Upper lobe of right lung (tissue), 1 donor: ENCODE results near the gene EXOSC5. TPM values are rescaled to one million over a fixed set of nuclear protein-coding genes. Genes with fewer than 3 reads are reported as not detected.

ENCODE experiments used
- ATAC-seq: fragments of 200-7000 bp; cut with Tn5 transposase; one replicate; pipeline ENCODE4 v1.9.1; 2020; ENCODE audit warnings: mild to moderate bottlenecking, moderate library complexity
- DNase-seq: peaks from one replicate; pipeline ENCODE4 v3.0.0-alpha.2; 2020
- H3K27ac ChIP-seq: fragments of 200-600 bp; one replicate; pipeline ENCODE4 v1.8.0; 2022
- H3K27me3 ChIP-seq: fragments of 200-600 bp; one replicate; pipeline ENCODE4 v1.8.0; 2022; ENCODE audit warnings: mild to moderate bottlenecking
- H3K36me3 ChIP-seq: fragments of 200-600 bp; one replicate; pipeline ENCODE4 v1.8.0; 2022
- H3K4me1 ChIP-seq: fragments of 200-600 bp; one replicate; pipeline ENCODE4 v1.8.0; 2022
- H3K4me3 ChIP-seq: fragments of 200-600 bp; one replicate; pipeline ENCODE4 v1.8.0; 2022; ENCODE audit warnings: mild to moderate bottlenecking
- H3K9me3 ChIP-seq: fragments of 200-600 bp; one replicate; pipeline ENCODE4 v1.8.0; 2022
- CTCF ChIP-seq: fragments of 200-600 bp; IDR thresholded peaks from one replicate; pipeline ENCODE4 v1.8.0; 2022; ENCODE audit warnings: antibody characterized with exemption
- intact Hi-C: fragments of 100-400 bp; cut with DNase I; formaldehyde crosslinking; loops from one replicate; pipeline ENCODE4 v1.11.0; 2022
- total RNA-seq: library from RNA; stranded (reverse); fragmentation: NEBNext Ultra II Directional; extraction: Animal tissue kit (Norgen Biotek cat#: 25700); gene quantifications from one replicate; pipeline ENCODE4 v1.2.1, GENCODE V29; 2021
- donor health status: DM: no; HTN: yes; CAD: no; lungs with severe emphysema.

The EXOSC5 gene
- total RNA-seq, 1 donor from 2014 or later, result 12.4 TPM

- peak; percentile 56 for DNase-seq
- ATAC-seq, result no peak
- no peak overlapping the region for H3K4me3 ChIP-seq
- intact Hi-C loops, result loop anchor here (10.0 kb wide), 1 partner anchor 133 kb away; the partner anchor contains the start of gene CEACAM21
- no peak overlapping the region for H3K27ac ChIP-seq
- no peaks in the 10 kb centered on the region for H3K9me3 ChIP-seq
- H3K27me3 ChIP-seq, result no peaks in the 10 kb centered on the region
- H3K4me1 ChIP-seq, result peaks cover 5% of the 10 kb centered on the region
- H3K36me3 ChIP-seq, result peaks cover 4% of the 10 kb centered on the region
- no peak for TF ChIP-seq CTCF
These were observed 44.3 kb upstream of the EXOSC5 start for GRCh38 chr19:41441321-41441945.

GRCh38 chr19:41439441-41440222 is 42.5 kb upstream of the EXOSC5 start, which contains the start of gene DMAC2:
DMAC2 (minus strand) TSS chr19:41439912; CDS start chr19:41439899, 13 bp downstream.
- intact Hi-C loops, result loop anchor here (10.0 kb wide), 1 partner anchor 135 kb away; the partner anchor contains the start of gene CEACAM21
- H3K27me3 ChIP-seq, result no peaks in the 10 kb centered on the region
- ATAC-seq, result peak; percentile 96

DNA sequence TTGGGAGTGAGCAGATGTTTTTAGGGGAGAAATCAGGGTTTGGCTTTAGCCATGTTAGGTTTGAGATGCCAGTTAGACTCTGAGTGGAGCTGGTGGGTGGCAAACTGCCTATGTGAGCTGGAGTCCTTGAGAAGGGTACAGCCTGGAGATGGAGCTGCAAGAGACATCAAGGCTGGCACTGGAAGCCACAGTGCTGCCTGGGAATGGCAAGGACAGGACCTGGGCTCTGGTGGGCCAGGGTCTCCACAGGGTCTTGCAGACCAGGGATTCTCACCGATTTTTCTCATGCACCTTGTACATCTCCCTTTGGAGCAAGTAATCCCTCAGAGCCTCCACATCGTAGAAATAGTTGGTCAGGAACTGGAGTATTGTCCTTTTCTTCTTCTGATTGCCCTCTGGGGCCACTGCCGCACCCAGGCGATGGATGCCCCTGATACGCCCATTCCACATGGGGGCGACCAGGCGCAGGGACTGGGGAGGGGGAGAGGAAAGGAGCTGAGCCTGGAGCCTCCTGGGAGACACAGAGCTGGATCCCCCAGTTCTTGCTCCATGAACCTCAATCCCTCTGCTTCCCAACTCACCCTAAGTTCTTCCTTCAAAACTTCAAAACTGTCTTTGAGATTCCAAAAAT is 40.9 kb upstream of the EXOSC5 start:
- intact Hi-C loops, result no loop called here
- DNase-seq (peak; percentile 48), ATAC-seq (no peak)
- Histone ChIP-seq H3K4me1 (peaks cover 5% of the 10 kb centered on the region), H3K27me3 (no peaks in the 10 kb centered on the region), H3K27ac (no peak overlapping the region), H3K4me3 (no peak overlapping the region), H3K36me3 (peaks cover 18% of the 10 kb centered on the region), H3K9me3 (no peaks in the 10 kb centered on the region)
- TF ChIP-seq CTCF, result no peak

More at GRCh38 chr19:41439441-41440222, 42.5 kb upstream of the EXOSC5 start, which contains the start of gene DMAC2:
- peaks cover 11% of the 10 kb centered on the region for H3K36me3 ChIP-seq
- DNase-seq, result peak; percentile 97
- peaks cover 5% of the 10 kb centered on the region for H3K4me1 ChIP-seq
- no peaks in the 10 kb centered on the region for H3K9me3 ChIP-seq
- TF ChIP-seq CTCF, result peak; percentile 59
- peak within 1 kb of the TSS; percentile 72 for H3K4me3 ChIP-seq
- H3K27ac ChIP-seq, result peak within 1 kb of the TSS; percentile 90

- ATAC-seq, result no peak
These were observed 39.5 kb upstream of the EXOSC5 start for GRCh38 chr19:41436674-41436951.

More at GRCh38 chr19:41436674-41436951, 39.5 kb upstream of the EXOSC5 start:
- TF ChIP-seq CTCF, result no peak
- H3K4me1 ChIP-seq, result peaks cover 5% of the 10 kb centered on the region
- H3K27me3 ChIP-seq, result no peaks in the 10 kb centered on the region
- DNase-seq, result no peak
- intact Hi-C loops, result no loop called here
- H3K4me3 ChIP-seq, result no peak overlapping the region
- H3K27ac ChIP-seq, result no peak overlapping the region
- no peaks in the 10 kb centered on the region for H3K9me3 ChIP-seq
- peaks cover 30% of the 10 kb centered on the region for H3K36me3 ChIP-seq
